ENCODE results near the gene INTS4.
"Not testable (repeated sequence)": the region's sequence is repeated elsewhere in the genome, so short reads cannot be mapped to it uniquely, and the experiment has no call there.

Gene INTS4

DNA sequence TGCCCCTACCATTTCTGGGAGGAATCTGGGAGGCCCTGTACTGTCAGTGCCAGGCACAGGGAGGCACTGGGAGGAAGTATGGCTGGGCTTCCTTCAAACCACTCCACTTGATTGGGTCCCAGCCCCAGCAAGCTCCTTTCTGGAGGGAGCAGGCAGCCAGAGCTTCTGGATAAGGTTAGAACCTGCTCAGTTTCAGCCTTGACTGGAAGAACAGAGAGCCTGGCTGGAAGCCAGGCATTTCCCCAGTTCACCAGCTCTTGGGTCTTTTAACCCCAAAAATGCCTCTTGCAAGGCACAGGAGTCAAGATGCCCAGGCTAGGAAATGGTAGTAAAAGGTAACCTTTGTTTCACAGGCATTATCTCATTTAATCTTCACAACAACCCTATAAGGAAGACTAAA, 37.6 kb upstream of the INTS4 start:
- peaks cover 9% of the 10 kb centered on the region for H3K4me1 ChIP-seq (ENCODE audit: insufficient read depth, low read length)
- H3K4me3 ChIP-seq (ENCODE audit: low read length) = no peak overlapping the region
- H3K36me3 ChIP-seq (ENCODE audit: insufficient read depth, low read length) = no peaks in the 10 kb centered on the region
- H2AFZ ChIP-seq (ENCODE audit: low read depth, low read length) = no peak overlapping the region
- no peaks in the 10 kb centered on the region for H3K27me3 ChIP-seq (ENCODE audit: insufficient read depth, low read length)
- no peaks in the 10 kb centered on the region for H3K9me3 ChIP-seq (ENCODE audit: low read length)

DNA sequence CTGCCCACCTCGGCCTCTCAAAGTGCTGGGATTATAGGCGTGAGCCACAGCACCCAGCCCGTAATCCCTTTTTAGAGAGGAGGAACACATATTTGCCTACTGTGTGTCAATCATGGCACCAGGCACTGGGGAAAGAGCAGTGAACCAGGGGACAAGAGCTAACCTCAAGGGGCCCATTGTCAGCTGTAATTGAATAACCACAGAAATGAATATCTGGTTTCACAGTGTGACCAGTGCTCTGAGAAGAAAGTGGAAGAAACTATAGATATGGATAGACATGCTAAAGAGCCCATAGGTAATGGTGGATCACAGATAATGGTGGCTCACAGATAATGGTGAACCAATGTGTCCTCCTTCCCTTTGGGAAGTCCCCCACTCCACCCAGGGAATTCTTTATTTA, 37.2 kb upstream of the INTS4 start:
- Histone ChIP-seq H3K4me3 (ENCODE audit: low read length) (no peak overlapping the region), H3K4me1 (ENCODE audit: insufficient read depth, low read length) (peaks cover 9% of the 10 kb centered on the region), H3K27me3 (ENCODE audit: insufficient read depth, low read length) (no peaks in the 10 kb centered on the region), H3K9me3 (ENCODE audit: low read length) (no peaks in the 10 kb centered on the region), H2AFZ (ENCODE audit: low read depth, low read length) (no peak overlapping the region), H3K36me3 (ENCODE audit: insufficient read depth, low read length) (no peaks in the 10 kb centered on the region)

DNA sequence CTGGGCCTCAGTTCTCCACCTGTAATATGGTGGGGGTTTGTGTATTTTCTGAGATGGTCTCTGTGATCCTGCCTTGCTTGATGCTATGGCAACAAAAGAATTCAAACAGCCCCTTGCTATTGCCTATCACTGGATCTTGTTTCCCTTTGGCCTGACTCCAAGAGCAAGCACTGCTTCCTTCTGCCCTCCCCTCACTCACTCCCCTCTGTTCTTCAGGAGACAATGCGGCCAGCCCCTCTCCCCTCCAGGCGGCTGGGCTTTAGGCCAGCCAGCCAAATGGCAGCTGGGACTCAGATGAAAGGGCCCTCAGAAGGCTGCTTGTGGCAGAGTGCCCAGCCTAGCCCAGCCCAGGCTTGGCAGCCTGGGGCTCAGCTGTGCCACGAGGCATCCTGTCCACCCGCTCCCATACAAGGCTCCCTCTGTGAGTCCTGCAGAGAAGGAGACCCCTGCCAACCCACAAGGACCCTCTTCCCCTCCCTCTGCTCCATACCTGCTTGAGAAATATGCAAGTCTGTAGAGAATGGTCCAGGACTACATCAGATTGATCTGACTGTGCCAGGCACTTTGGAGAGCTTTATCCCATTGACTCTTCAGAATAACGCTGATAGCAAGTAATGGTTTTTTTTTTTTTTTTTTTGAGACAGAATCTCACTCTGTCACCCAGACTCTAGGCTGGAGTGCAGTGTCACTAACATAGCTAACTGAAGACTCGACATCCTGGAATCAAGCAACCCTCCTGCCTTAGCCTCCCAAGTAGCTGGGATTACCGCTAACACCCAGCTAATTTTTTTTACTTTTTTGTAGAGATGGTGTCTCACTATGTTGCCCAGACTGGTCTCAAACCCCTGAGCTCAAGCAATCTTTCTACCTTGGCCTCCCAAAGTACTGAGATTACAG, 36.2 kb upstream of the INTS4 start:
- H3K36me3 ChIP-seq (ENCODE audit: insufficient read depth, low read length) = no peaks in the 10 kb centered on the region
- H3K4me3 ChIP-seq (ENCODE audit: low read length) = no peak overlapping the region
- peaks cover 9% of the 10 kb centered on the region for H3K4me1 ChIP-seq (ENCODE audit: insufficient read depth, low read length)
- no peaks in the 10 kb centered on the region for H3K9me3 ChIP-seq (ENCODE audit: low read length)
- peak overlapping the region; percentile 46 for H2AFZ ChIP-seq (ENCODE audit: low read depth, low read length)
- H3K27me3 ChIP-seq (ENCODE audit: insufficient read depth, low read length) = no peaks in the 10 kb centered on the region

DNA sequence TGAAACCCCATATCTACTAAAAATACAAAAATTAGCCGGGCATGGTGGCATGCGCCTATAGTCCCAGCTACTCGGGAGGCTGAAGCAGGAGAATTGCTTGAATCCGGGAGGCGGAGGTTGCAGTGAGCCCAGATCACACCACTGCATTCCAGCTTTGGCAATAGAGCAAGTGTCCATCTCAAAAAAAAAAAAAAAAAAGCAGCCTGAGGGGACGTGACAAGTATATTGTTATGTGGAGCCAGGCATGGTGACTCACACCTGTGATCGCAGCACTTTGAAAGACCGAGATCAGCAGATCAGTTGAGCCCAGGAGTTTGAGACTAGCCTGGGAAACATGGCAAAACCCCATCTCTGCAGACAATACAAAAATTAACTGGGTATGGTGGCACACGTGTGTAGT, 34.0 kb upstream of the INTS4 start:
- not testable (repeated sequence) for H2AFZ ChIP-seq (ENCODE audit: low read depth, low read length); H3K36me3 ChIP-seq (ENCODE audit: insufficient read depth, low read length); H3K27me3 ChIP-seq (ENCODE audit: insufficient read depth, low read length); H3K4me1 ChIP-seq (ENCODE audit: insufficient read depth, low read length); H3K9me3 ChIP-seq (ENCODE audit: low read length); H3K4me3 ChIP-seq (ENCODE audit: low read length)

DNA sequence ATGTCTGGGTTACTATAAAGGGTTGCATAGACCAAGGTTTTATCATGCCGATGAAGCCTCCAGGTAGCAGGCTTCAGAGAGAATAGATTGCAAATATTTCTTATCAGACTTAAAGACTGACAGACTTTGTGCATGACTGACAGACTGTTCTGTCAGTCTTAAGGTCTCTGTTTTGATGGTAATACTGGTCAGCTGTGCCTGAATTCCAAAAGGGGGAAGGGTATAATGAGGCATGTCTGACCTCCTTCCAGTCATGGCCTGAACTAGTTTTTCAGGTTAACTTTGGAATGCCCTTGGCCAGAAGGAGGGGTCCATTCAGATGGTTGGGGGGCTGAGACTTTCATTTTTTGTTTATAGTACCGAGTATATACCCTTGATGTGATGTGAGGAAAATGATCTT, 33.3 kb upstream of the INTS4 start:
- Histone ChIP-seq H2AFZ (ENCODE audit: low read depth, low read length) (no peak overlapping the region), H3K4me3 (ENCODE audit: low read length) (no peak overlapping the region), H3K4me1 (ENCODE audit: insufficient read depth, low read length) (peaks cover 9% of the 10 kb centered on the region)

DNA sequence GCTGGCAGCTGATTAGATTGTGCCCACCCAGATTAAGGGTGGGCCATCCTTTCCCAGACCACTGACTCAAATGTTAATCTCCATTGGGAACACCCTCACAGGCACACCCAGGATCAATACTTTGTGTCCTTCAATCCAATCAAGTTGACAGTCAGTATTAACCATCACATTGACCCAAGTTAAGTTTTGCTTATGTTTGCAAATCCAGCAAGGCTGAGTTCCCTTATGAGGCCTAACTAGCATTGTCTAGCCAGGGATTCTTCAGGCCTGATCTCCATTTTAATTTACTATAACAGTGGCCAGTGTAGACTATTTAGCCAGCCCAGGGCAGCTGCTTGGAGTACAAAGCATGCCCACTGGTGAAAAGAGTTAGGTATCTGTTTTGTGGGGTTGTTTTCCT, 30.9 kb upstream of the INTS4 start:
- H3K4me1 ChIP-seq (ENCODE audit: insufficient read depth, low read length) = peaks cover 7% of the 10 kb centered on the region
- H3K9me3 ChIP-seq (ENCODE audit: low read length) = no peaks in the 10 kb centered on the region
- H3K4me3 ChIP-seq (ENCODE audit: low read length) = no peak overlapping the region
- no peaks in the 10 kb centered on the region for H3K27me3 ChIP-seq (ENCODE audit: insufficient read depth, low read length)
- H3K36me3 ChIP-seq (ENCODE audit: insufficient read depth, low read length) = no peaks in the 10 kb centered on the region
- H2AFZ ChIP-seq (ENCODE audit: low read depth, low read length) = no peak overlapping the region

More for the DNA sequence above, 33.3 kb upstream of the INTS4 start:
- Histone ChIP-seq H3K9me3 (ENCODE audit: low read length) (no peaks in the 10 kb centered on the region), H3K36me3 (ENCODE audit: insufficient read depth, low read length) (no peaks in the 10 kb centered on the region), H3K27me3 (ENCODE audit: insufficient read depth, low read length) (no peaks in the 10 kb centered on the region)

DNA sequence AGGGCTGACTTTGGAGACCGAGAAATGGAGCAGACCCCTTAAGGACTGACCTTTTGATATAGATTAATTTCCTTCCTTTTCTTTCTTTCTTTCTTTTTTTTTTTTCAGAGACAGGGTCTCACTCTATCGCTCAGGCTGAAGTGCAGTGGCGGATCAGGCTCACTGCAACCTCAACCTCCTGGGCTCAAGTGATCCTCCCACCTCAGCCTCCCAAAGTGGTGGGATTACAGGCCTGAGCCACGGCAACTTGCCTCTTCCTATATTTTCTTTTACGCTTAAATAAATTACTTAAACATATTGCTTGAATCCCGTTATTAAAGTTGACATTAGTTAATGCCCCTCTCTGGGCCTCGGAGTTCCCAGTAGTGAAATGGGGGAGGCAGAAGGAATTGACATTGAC, 29.0 kb upstream of the INTS4 start:
- Histone ChIP-seq H3K27me3 (ENCODE audit: insufficient read depth, low read length) (no peaks in the 10 kb centered on the region), H3K4me3 (ENCODE audit: low read length) (no peak overlapping the region), H3K36me3 (ENCODE audit: insufficient read depth, low read length) (no peaks in the 10 kb centered on the region)

DNA sequence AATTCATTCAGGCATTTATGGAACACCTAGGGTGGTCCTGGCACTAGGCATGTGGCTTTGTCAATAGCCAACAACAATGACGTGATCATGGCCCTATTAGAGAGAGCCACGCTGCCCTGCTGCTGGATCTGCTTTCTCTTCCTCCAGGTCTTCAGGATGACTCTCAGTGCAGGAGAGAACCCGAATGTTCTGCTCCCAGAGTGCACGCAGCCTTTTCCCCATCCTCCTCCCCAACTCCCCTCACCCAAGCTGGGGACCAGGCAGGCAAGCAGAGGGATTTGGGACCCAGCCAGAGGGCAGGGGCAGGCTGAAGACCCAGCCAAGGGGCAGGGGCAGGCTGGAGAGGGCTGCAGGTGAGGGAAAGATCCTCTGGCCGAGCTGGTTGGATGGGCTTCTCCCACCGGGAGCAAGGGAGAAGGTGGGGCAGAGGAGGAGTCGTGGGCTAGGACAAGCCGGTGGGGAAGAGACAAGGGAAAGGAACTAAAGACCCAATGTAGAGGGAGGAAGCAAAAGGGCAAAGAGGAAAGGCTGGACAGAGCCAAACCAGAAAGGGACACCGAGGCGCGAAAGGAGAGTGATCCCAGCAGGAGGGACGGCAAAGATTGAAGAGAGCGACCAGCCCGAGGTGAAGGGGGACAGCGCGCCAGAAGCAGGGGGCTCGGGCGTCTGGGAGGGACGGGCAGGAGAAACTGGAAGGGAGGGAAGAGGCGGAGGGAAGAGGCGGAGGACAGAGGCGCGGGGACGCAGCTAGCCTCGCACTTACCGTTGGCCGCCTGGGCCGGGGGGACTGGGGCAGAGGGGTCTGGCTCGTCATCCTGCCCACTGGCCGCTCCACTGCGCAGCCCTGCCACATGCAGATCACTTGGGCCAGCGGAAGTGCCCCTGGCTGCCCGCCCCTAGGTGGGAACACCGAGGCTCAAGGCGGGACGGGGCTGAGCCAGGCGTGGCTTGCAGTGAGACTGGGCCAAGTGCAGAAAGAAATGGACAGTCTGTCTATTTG, 28.2 kb upstream of the INTS4 start, which contains the start of gene KCTD14:
TSS of gene KCTD14 (minus strand) at position 880 of the 1,000 bp plus-strand sequence. CDS start at position 853, 27 bp downstream.
- Histone ChIP-seq H2AFZ (ENCODE audit: low read depth, low read length) (peak within 1 kb of the TSS; percentile 16), H3K9me3 (ENCODE audit: low read length) (no peaks in the 10 kb centered on the region), H3K4me3 (ENCODE audit: low read length) (no peak within 1 kb of the TSS), H3K27me3 (ENCODE audit: insufficient read depth, low read length) (no peaks in the 10 kb centered on the region), H3K4me1 (ENCODE audit: insufficient read depth, low read length) (peaks cover 8% of the 10 kb centered on the region), H3K36me3 (ENCODE audit: insufficient read depth, low read length) (no peaks in the 10 kb centered on the region)

More for the DNA sequence above, 29.0 kb upstream of the INTS4 start:
- Histone ChIP-seq H3K9me3 (ENCODE audit: low read length) (no peaks in the 10 kb centered on the region), H3K4me1 (ENCODE audit: insufficient read depth, low read length) (peaks cover 8% of the 10 kb centered on the region), H2AFZ (ENCODE audit: low read depth, low read length) (no peak overlapping the region)

DNA sequence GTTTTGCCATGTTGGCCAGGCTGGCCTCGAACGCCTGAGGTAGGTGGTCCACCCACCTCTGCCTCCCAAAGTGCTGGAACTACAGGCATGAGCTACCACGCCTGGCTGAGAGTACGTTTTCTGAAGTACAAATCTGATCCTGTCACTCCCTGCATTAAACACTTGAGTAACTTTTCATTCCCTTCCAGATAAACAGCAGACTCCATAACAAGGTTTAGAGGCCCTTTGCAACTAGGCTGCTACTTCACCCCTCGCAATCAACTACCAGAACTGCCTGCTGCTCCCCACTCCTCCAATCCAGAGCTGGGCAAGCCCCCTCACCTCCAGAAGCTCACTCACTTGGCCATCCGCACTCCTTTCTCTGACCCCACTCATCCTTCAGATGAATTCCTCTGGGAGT, 27.1 kb upstream of the INTS4 start:
- Histone ChIP-seq H2AFZ (ENCODE audit: low read depth, low read length) (no peak overlapping the region), H3K4me1 (ENCODE audit: insufficient read depth, low read length) (peaks cover 8% of the 10 kb centered on the region), H3K9me3 (ENCODE audit: low read length) (no peaks in the 10 kb centered on the region), H3K27me3 (ENCODE audit: insufficient read depth, low read length) (no peaks in the 10 kb centered on the region), H3K36me3 (ENCODE audit: insufficient read depth, low read length) (no peaks in the 10 kb centered on the region), H3K4me3 (ENCODE audit: low read length) (no peak overlapping the region)

DNA sequence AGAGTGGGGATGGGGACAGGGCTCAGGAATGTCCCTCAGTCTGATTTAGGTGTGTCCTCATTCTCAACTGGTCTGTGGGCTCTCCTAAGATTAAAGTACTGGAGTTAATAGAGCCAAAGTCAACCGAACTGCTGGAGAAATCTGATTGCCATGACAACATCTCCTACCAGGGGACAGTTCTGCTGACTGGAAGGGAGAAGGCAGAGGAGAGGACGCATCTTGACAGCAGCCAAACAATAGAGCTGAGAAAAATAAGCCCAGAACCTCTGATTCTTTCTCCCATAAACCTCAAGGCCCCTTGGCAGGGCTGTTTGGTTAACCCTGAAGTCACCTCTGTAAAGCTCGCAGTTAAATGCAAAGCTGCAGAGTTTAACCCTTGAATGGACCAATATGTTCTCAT, 25.8 kb upstream of the INTS4 start:
- Histone ChIP-seq H3K9me3 (ENCODE audit: low read length) (no peaks in the 10 kb centered on the region), H3K27me3 (ENCODE audit: insufficient read depth, low read length) (no peaks in the 10 kb centered on the region), H2AFZ (ENCODE audit: low read depth, low read length) (no peak overlapping the region), H3K36me3 (ENCODE audit: insufficient read depth, low read length) (no peaks in the 10 kb centered on the region), H3K4me1 (ENCODE audit: insufficient read depth, low read length) (peaks cover 8% of the 10 kb centered on the region), H3K4me3 (ENCODE audit: low read length) (no peak overlapping the region)

DNA sequence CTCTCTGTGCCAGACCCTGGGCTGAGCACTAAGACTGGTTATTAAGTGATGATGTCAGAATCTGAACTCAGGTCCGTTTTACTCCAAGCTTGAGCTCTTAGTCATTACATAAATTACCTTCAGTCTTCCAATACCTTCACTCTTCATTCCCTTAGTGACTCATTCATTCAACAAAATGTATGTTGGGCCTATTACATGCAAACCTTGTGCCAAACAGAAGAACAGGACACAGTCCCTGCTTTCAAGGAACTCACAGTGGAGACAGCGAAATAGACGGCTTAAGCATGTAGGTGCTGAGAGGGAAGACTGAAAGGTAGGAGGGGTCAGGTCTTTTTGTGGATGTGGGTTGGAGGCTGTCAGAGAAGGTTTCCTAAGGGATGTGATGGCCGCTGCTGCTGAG, 25.3 kb upstream of the INTS4 start:
- Histone ChIP-seq H3K4me1 (ENCODE audit: insufficient read depth, low read length) (peaks cover 8% of the 10 kb centered on the region), H3K27me3 (ENCODE audit: insufficient read depth, low read length) (no peaks in the 10 kb centered on the region), H3K36me3 (ENCODE audit: insufficient read depth, low read length) (no peaks in the 10 kb centered on the region), H3K9me3 (ENCODE audit: low read length) (no peaks in the 10 kb centered on the region), H2AFZ (ENCODE audit: low read depth, low read length) (no peak overlapping the region), H3K4me3 (ENCODE audit: low read length) (no peak overlapping the region)

DNA sequence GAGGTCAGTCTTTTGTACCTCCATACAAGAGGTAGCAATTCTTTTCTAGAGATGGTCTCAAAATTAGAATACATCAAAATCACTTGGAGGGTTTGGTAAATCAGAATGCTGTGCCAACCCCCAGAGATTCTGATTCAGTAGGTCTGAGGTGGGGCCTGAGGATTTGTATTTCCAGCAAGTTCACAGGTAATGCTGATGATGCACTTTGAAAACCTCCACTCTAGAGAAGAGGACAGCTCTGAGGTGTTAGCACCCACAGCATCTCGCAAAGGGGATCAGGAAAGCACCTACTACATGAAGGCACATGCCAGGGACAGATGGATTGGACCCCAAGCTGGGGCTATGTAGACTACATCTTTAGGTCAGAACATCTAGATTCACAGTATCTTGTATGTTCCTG, 21.4 kb upstream of the INTS4 start:
- Histone ChIP-seq H2AFZ (ENCODE audit: low read depth, low read length) (no peak overlapping the region), H3K27me3 (ENCODE audit: insufficient read depth, low read length) (no peaks in the 10 kb centered on the region), H3K36me3 (ENCODE audit: insufficient read depth, low read length) (no peaks in the 10 kb centered on the region), H3K9me3 (ENCODE audit: low read length) (no peaks in the 10 kb centered on the region), H3K4me3 (ENCODE audit: low read length) (no peak overlapping the region), H3K4me1 (ENCODE audit: insufficient read depth, low read length) (peaks cover 8% of the 10 kb centered on the region)

DNA sequence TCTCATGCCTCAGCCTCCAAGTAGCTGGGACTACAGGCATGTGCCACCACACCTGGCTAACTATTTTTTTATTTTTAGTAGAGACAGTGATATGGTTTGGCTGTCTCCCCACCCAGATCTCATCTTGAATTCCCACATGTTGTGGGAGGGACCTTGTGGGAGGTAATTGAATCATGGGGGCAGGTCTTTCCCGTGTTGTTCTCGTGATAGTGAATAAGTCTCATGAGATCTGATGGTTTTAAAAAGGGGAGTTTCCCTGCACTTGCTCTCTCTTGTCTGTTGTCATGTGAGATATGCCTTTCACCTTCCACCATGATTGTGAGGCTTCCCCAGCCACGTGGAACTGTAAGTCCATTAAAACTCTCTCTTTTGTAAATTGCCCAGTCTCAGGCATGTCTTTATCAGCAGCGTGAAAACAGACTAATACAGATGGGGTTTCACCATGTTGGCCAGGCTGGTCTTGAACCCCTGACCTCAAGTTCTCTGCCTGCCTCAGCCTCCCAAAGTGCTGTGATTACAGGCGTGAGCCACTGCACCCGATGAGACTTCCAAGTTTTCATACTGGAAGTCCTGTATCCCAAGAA, 20.6 kb upstream of the INTS4 start:
- not testable (repeated sequence) for H3K4me1 ChIP-seq (ENCODE audit: insufficient read depth, low read length); H3K4me3 ChIP-seq (ENCODE audit: low read length); H3K27me3 ChIP-seq (ENCODE audit: insufficient read depth, low read length); H3K36me3 ChIP-seq (ENCODE audit: insufficient read depth, low read length); H3K9me3 ChIP-seq (ENCODE audit: low read length); H2AFZ ChIP-seq (ENCODE audit: low read depth, low read length)
